H1 (cell line): Measurements from ENCODE around the gene ZNF860.

Source experiments
- BCL11A ChIP-seq, 2 experiments: IDR thresholded peaks; one replicate each; pipeline ENCODE4 v1.6.1; 2011; ENCODE audit warnings: low read depth in 2 of 2, low read length in 2 of 2, mild to moderate bottlenecking in 2 of 2
- CTCF ChIP-seq, 3 experiments: IDR thresholded peaks; 1 replicate in 2 of 3; 2 replicates in 1 of 3; pipeline versions ENCODE4 v1.5.1 to v1.6.1; 2011; ENCODE audit warnings: low read length in 3 of 3, mild to moderate bottlenecking in 3 of 3, inconsistent platforms in 2 of 3, low read depth in 1 of 3, moderate library complexity in 1 of 3; ENCODE audit not compliant: insufficient read depth in 1 of 3; ENCODE audit errors: control extremely low read depth in 1 of 3
- EGR1 ChIP-seq: IDR thresholded peaks from 2 replicates; pipeline ENCODE4 v1.6.1; 2011; ENCODE audit warnings: low read depth, low read length, borderline replicate concordance
- EZH2 ChIP-seq: fragments of 200-600 bp; sonication (generic); IDR thresholded peaks from 2 replicates; pipeline ENCODE4 v1.7.1; 2012; ENCODE audit warnings: low read depth, mild to moderate bottlenecking, moderate library complexity, low read length, inconsistent platforms; ENCODE audit not compliant: severe bottlenecking
- JUN ChIP-seq: IDR thresholded peaks from 2 replicates; pipeline ENCODE4 v1.6.1; 2011; ENCODE audit warnings: low read depth, mild to moderate bottlenecking, improper control_type of control experiment, low read length
- KDM1A ChIP-seq: fragments of 200-600, 300-600 bp; sonication (generic); IDR thresholded peaks from 2 replicates; pipeline ENCODE4 v1.7.1; 2016; ENCODE audit warnings: mild to moderate bottlenecking, low read length, borderline replicate concordance
- POLR2AphosphoS5 ChIP-seq: IDR thresholded peaks from 2 replicates; pipeline ENCODE4 v1.6.1; 2011; ENCODE audit warnings: low read depth, low read length
- RAD21 ChIP-seq, 2 experiments: IDR thresholded peaks in 1 of 2; conservative IDR thresholded peaks in 1 of 2; 2 replicates each; pipeline ENCODE4 v1.6.1; 2011; ENCODE audit warnings: low read depth in 2 of 2, low read length in 2 of 2, improper control_type of control experiment in 1 of 2, inconsistent platforms in 1 of 2, mild to moderate bottlenecking in 1 of 2, moderate library complexity in 1 of 2
- RXRA ChIP-seq: IDR thresholded peaks from 2 replicates; pipeline ENCODE4 v1.6.1; 2011; ENCODE audit warnings: low read depth, mild to moderate bottlenecking, low read length, moderate library complexity; ENCODE audit not compliant: insufficient read depth
- SIN3A ChIP-seq, 2 experiments: IDR thresholded peaks in 1 of 2; conservative IDR thresholded peaks in 1 of 2; 2 replicates each; pipeline ENCODE4 v1.6.1; 2011 to 2012; ENCODE audit warnings: low read length in 2 of 2, improper control_type of control experiment in 1 of 2, low read depth in 1 of 2, mild to moderate bottlenecking in 1 of 2
- SIX5 ChIP-seq: IDR thresholded peaks from 2 replicates; pipeline ENCODE4 v1.6.1; 2011; ENCODE audit warnings: mild to moderate bottlenecking, low read depth, low read length
- SP1 ChIP-seq: IDR thresholded peaks from 2 replicates; pipeline ENCODE4 v1.6.1; 2011; ENCODE audit warnings: low read depth, low read length
- YY1 ChIP-seq: IDR thresholded peaks from 2 replicates; pipeline ENCODE4 v1.6.1; 2011; ENCODE audit warnings: low read depth, mild to moderate bottlenecking, low read length

GRCh38 chr3:31945738-31946052, 35.9 kb upstream of the ZNF860 start:
- TF ChIP-seq RAD21 (IDR thresholded peaks at IDR 0.05 in 1 of 2, conservative IDR thresholded peaks at IDR 0.05 in 1 of 2; ENCODE audit: low read depth in 2 of 2, low read length in 2 of 2) (no peak), YY1 (no peak), KDM1A (no peak), RXRA (no peak), SIN3A (conservative IDR thresholded peaks at IDR 0.05 in 1 of 2, IDR thresholded peaks at IDR 0.05 in 1 of 2; ENCODE audit: low read depth in 1 of 2, low read length in 2 of 2) (no peak), CTCF (IDR thresholded peaks at IDR 0.05; ENCODE audit: control extremely low read depth in 1 of 3, insufficient read depth in 1 of 3, low read depth in 1 of 3, low read length in 3 of 3) (no peak), EGR1 (no peak), JUN (no peak), BCL11A (IDR thresholded peaks at IDR 0.05; ENCODE audit: low read depth in 2 of 2, low read length in 2 of 2) (no peak), POLR2AphosphoS5 (no peak), SIX5 (no peak), EZH2 (no peak), SP1 (no peak)
